Measurements from ENCODE around the gene PRCP.

PRCP gene

DNA sequence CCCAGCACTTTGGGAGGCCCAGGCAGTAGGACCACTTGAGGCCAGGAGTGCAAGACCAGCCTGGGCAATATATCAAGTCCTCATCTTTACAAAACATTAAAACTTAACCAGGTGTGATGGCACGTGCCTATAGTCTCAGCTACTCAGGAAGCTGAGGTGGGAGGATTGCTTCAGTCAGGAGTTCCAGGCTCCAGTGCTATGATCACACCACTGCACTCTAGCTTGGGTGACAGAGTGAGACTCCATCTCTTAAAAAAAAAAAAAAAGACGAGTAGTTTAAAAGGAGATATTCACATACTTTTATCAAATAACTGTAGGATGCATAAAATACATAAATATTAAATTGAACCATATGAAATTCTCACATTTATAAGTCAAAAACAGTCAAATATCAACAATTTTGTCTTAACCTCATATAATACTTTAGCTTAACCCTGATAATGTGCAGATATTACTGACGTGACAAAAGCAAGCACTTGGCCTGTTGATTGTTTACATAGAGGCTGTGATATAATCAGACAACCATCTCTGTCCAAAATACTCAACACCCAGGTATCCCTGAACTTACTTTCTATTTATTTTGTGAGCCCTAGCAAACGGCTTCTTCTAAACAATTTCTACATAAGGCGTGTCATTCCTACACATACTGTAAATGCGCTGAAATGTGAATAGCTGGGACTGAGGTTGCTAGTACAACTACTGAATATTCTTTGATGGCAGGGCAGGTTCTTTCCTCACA lies 57.0 kb downstream of the PRCP start:
- POLR2A ChIA-PET (ENCODE audit: low non-redundant PET), result no interaction called here
- H3K27ac ChIP-seq, result no peak overlapping the region
- TF ChIP-seq, protein P1, sequence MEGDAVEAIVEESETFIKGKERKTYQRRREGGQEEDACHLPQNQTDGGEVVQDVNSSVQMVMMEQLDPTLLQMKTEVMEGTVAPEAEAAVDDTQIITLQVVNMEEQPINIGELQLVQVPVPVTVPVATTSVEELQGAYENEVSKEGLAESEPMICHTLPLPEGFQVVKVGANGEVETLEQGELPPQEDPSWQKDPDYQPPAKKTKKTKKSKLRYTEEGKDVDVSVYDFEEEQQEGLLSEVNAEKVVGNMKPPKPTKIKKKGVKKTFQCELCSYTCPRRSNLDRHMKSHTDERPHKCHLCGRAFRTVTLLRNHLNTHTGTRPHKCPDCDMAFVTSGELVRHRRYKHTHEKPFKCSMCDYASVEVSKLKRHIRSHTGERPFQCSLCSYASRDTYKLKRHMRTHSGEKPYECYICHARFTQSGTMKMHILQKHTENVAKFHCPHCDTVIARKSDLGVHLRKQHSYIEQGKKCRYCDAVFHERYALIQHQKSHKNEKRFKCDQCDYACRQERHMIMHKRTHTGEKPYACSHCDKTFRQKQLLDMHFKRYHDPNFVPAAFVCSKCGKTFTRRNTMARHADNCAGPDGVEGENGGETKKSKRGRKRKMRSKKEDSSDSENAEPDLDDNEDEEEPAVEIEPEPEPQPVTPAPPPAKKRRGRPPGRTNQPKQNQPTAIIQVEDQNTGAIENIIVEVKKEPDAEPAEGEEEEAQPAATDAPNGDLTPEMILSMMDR (conservative IDR thresholded peaks at IDR 0.05; ENCODE audit: low read depth), result no peak
- CTCF ChIA-PET, result interaction anchor here (0.7 kb wide), 1 partner anchor 460 kb away, joined by 4 read pairs; no protein-coding TSS in a partner anchor
- DNase-seq (ENCODE audit: low spot score), result no peak

DNA sequence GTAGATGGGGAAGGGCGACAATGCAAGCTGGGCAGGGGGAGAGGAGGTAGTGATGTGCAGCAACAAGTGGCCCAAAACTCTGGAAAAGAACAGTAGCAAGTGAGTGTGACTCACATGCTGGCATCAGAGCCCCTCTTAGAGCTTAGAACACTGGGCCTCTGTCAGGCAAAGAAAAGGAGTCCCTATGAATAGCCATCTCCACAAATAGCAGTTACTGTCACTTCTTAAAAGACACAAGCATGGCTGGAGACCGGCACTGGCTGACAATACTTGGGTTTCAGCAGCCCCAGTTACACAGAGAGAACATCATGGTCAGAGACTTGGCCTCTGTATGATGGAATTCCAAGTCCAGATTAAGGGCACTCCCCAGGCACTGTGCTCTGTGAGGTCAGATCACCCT lies 58.2 kb downstream of the PRCP start:
- ChIA-PET POLR2A (ENCODE audit: low non-redundant PET) (no interaction called here), CTCF (interaction anchor here (0.5 kb wide), 1 partner anchor 49 kb away, joined by 7 read pairs; no protein-coding TSS in a partner anchor)
- no peak overlapping the region for H3K27ac ChIP-seq
- no peak for DNase-seq (ENCODE audit: low spot score)
- TF ChIP-seq, protein P1 (conservative IDR thresholded peaks at IDR 0.05; ENCODE audit: low read depth), result no peak

DNA sequence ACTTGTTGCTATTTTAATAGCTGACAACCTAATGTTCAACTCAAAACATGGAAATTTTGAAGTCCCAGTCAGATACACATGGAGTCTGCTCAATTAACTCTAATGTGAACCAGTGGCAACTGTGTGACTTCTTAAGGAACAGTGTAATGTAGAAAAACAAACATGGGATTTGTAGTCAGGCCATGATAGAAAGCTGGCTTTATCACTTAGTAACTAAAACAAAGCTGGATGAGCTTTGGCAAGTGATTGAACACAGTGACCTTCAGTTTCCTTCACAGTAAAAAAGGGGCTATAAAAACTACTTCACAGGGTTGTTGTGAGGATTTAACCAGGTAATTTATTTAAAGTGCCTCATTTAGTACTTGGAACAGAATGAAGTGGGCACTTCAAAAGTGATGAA lies 62.6 kb downstream of the PRCP start:
- POLR2A ChIA-PET (ENCODE audit: low non-redundant PET), result no interaction called here
- TF ChIP-seq, protein P1 (conservative IDR thresholded peaks at IDR 0.05; ENCODE audit: low read depth), result no peak
- DNase-seq (ENCODE audit: low spot score), result no peak
- CTCF ChIA-PET, result no interaction called here
- H3K27ac ChIP-seq, result no peak overlapping the region

DNA sequence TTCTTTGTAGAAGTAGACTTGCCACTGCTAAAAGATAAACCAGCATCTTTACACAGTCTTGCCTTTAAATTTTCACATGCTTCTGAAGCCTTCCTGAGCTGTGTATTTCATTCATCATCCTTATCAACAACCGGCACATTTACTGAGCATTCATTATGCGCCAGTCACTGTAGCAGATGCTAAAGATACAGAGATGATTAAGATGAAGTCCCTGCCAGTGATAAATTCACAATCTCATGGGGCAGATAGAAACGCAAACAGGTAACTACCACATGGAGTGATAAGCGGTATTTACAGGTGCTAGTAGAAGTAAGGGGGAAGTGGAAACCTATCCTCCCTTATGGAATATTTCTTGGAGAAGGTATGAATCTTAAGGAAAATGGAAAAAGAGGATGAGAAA lies 67.2 kb downstream of the PRCP start:
- POLR2A ChIA-PET (ENCODE audit: low non-redundant PET), result no interaction called here
- DNase-seq (ENCODE audit: low spot score), result no peak
- no peak overlapping the region for H3K27ac ChIP-seq
- TF ChIP-seq, protein P1 (conservative IDR thresholded peaks at IDR 0.05; ENCODE audit: low read depth), result no peak
- CTCF ChIA-PET, result interaction anchor here (1.2 kb wide), 1 partner anchor 412 kb away, joined by 3 read pairs; no protein-coding TSS in a partner anchor

DNA sequence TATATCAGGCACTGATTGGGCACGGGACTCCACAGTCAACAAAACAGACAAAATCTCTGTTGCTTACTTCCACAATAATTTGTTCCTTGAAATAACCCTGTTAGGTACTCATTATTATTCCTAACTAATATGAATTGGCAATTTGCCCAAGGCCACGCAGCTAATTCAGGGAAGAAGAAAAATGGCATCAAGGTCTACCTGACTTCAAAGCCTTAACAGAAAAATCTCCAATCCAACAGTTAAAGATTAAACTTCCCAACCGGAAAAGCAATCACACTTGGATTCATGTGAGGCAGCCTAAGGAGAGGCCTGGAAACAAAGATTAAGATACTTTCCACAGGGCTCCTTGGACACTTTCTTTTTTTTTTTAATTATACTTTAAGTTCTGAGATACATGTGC lies 68.9 kb downstream of the PRCP start:
- H3K27ac ChIP-seq, result no peak overlapping the region
- TF ChIP-seq, protein P1 (conservative IDR thresholded peaks at IDR 0.05; ENCODE audit: low read depth), result no peak
- POLR2A ChIA-PET (ENCODE audit: low non-redundant PET), result no interaction called here
- no peak for DNase-seq (ENCODE audit: low spot score)
- CTCF ChIA-PET, result interaction anchor here (0.6 kb wide), 2 partner anchors 73 to 324 kb away, joined by 3 to 6 read pairs; no protein-coding TSS in a partner anchor

DNA sequence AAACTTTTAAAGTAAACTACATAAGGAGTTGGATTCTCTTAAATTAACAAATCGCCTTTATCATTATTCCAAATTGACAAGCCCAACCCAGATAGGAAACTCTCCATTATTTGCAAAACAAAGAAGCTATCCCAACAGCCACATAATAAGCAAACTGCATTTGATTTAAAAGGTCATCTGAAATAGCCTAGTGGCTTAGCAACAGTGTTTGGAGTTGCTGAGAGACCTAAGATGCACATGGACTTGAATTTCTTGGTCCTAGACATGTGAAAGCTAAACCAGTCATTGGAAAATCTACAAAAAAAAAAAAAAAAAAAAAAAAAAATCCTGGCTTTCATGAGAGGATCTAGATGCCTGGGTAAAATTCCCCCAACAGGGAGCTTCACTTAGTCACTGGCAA lies 69.5 kb downstream of the PRCP start:
- CTCF ChIA-PET, result interaction anchor here (0.6 kb wide), 3 partner anchors 11 to 72 kb away, joined by 3 to 6 read pairs (median 3); no protein-coding TSS in a partner anchor
- no peak overlapping the region for H3K27ac ChIP-seq
- TF ChIP-seq, protein P1 (conservative IDR thresholded peaks at IDR 0.05; ENCODE audit: low read depth), result no peak
- POLR2A ChIA-PET (ENCODE audit: low non-redundant PET), result no interaction called here
- no peak for DNase-seq (ENCODE audit: low spot score)

All from RWPE1 (cell line).